ENCODE data around the gene CIT. TPM values are rescaled to one million over a fixed set of nuclear protein-coding genes. Genes with fewer than 3 reads are reported as not detected.
A peak's percentile ranks its signal among the peaks of the same experiment; 100 is the strongest.

CIT gene
- total and polyA plus RNA-seq, 9 of the 15 experiments (the other 6 are each of a cell fraction or from before 2014, with no cell fraction given), result 1.1 to 46.7 (median 21.3) TPM

DNA sequence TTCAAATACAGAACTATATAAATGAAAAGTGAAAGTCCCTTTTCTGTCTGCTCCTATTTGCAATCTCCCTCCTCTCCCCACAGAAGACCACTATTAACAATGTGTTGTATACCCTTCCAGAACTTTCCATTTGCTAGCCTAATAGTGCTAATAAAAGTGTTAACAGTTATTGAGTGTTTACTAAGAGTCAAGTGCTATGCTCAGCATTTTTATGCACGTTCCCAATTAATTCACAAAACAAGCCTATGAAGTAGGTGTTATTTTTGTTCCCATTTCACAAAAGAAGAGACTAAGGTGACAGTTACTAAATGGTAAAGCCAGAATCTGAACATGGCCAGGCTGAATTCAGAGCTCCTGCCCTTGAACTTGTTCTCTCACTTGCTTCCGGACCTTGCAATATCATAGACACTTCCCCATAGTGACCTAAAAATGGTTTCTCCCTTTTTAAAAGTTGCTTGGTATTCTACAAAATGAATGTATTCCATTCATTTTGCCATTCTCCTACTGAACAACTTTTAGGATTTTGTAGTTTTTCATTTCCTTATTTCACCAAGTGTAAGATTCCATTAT, 210.8 kb downstream of the CIT start (continued):
- TF ChIP-seq CTBP1 (IDR thresholded peaks at IDR 0.05; ENCODE audit: borderline replicate concordance) (no peak), NEUROD1 (IDR thresholded peaks at IDR 0.05; ENCODE audit: borderline replicate concordance, low read depth, low read length, partially characterized antibody) (no peak), ZEB2 (IDR thresholded peaks at IDR 0.05) (no peak), TAL1 (IDR thresholded peaks at IDR 0.05) (no peak), KLF6 (CRISPR knock-in tag; IDR thresholded peaks at IDR 0.05; ENCODE audit: borderline replicate concordance) (peak; percentile 36; the same call in 1 of the 2 replicates), ZBED1 (IDR thresholded peaks at IDR 0.05) (no peak), PHF20 (IDR thresholded peaks at IDR 0.05; ENCODE audit: partially characterized antibody) (no peak), ZNF778 (CRISPR knock-in tag; IDR thresholded peaks at IDR 0.05) (no peak), MAFK (IDR thresholded peaks at IDR 0.05; ENCODE audit: low read length) (peak; percentile 48), MCM7 (IDR thresholded peaks at IDR 0.05) (no peak), ZNF384 (IDR thresholded peaks at IDR 0.05; ENCODE audit: low read depth, low read length) (no peak), YY1 (IDR thresholded peaks at IDR 0.05; ENCODE audit: borderline replicate concordance in 1 of 3, control insufficient read depth in 1 of 3, extremely low read depth in 1 of 3, insufficient read depth in 3 of 3, insufficient read length in 1 of 3, insufficient replicate concordance in 2 of 3, low read depth in 1 of 3, low read length in 2 of 3) (no peak), ZNF316 (IDR thresholded peaks at IDR 0.05) (peak; percentile 79), SLC30A9 (CRISPR knock-in tag; IDR thresholded peaks at IDR 0.05) (no peak), KLF16 (IDR thresholded peaks at IDR 0.05) (no peak), ELF2 (CRISPR knock-in tag; IDR thresholded peaks at IDR 0.05) (peak; percentile 46; the same call in 1 of the 2 replicates), NFIC (IDR thresholded peaks at IDR 0.05) (no peak), FOS (IDR thresholded peaks at IDR 0.05; ENCODE audit: extremely low read depth, insufficient read length) (no peak), SIN3B (IDR thresholded peaks at IDR 0.05; ENCODE audit: low read depth) (no peak)
- TF ChIP-seq, protein P1, sequence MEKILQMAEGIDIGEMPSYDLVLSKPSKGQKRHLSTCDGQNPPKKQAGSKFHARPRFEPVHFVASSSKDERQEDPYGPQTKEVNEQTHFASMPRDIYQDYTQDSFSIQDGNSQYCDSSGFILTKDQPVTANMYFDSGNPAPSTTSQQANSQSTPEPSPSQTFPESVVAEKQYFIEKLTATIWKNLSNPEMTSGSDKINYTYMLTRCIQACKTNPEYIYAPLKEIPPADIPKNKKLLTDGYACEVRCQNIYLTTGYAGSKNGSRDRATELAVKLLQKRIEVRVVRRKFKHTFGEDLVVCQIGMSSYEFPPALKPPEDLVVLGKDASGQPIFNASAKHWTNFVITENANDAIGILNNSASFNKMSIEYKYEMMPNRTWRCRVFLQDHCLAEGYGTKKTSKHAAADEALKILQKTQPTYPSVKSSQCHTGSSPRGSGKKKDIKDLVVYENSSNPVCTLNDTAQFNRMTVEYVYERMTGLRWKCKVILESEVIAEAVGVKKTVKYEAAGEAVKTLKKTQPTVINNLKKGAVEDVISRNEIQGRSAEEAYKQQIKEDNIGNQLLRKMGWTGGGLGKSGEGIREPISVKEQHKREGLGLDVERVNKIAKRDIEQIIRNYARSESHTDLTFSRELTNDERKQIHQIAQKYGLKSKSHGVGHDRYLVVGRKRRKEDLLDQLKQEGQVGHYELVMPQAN (IDR thresholded peaks at IDR 0.05; ENCODE audit: borderline replicate concordance), result no peak
- TF ChIP-seq, protein P2, sequence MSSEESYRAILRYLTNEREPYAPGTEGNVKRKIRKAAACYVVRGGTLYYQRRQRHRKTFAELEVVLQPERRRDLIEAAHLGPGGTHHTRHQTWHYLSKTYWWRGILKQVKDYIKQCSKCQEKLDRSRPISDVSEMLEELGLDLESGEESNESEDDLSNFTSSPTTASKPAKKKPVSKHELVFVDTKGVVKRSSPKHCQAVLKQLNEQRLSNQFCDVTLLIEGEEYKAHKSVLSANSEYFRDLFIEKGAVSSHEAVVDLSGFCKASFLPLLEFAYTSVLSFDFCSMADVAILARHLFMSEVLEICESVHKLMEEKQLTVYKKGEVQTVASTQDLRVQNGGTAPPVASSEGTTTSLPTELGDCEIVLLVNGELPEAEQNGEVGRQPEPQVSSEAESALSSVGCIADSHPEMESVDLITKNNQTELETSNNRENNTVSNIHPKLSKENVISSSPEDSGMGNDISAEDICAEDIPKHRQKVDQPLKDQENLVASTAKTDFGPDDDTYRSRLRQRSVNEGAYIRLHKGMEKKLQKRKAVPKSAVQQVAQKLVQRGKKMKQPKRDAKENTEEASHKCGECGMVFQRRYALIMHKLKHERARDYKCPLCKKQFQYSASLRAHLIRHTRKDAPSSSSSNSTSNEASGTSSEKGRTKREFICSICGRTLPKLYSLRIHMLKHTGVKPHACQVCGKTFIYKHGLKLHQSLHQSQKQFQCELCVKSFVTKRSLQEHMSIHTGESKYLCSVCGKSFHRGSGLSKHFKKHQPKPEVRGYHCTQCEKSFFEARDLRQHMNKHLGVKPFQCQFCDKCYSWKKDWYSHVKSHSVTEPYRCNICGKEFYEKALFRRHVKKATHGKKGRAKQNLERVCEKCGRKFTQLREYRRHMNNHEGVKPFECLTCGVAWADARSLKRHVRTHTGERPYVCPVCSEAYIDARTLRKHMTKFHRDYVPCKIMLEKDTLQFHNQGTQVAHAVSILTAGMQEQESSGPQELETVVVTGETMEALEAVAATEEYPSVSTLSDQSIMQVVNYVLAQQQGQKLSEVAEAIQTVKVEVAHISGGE (CRISPR knock-in tag; IDR thresholded peaks at IDR 0.05), result no peak
- TF ChIP-seq, protein P3, sequence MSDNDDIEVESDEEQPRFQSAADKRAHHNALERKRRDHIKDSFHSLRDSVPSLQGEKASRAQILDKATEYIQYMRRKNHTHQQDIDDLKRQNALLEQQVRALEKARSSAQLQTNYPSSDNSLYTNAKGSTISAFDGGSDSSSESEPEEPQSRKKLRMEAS (CRISPR knock-in tag; IDR thresholded peaks at IDR 0.05), result no peak
- TF ChIP-seq, protein P4, sequence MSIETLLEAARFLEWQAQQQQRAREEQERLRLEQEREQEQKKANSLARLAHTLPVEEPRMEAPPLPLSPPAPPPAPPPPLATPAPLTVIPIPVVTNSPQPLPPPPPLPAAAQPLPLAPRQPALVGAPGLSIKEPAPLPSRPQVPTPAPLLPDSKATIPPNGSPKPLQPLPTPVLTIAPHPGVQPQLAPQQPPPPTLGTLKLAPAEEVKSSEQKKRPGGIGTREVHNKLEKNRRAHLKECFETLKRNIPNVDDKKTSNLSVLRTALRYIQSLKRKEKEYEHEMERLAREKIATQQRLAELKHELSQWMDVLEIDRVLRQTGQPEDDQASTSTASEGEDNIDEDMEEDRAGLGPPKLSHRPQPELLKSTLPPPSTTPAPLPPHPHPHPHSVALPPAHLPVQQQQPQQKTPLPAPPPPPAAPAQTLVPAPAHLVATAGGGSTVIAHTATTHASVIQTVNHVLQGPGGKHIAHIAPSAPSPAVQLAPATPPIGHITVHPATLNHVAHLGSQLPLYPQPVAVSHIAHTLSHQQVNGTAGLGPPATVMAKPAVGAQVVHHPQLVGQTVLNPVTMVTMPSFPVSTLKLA (conservative IDR thresholded peaks at IDR 0.05), result no peak

Data from K562 (cell line).